BE2C (cell line): Measurements from ENCODE around the gene SH3GLB1.

Experiments
- DNase-seq: peaks from one replicate; pipeline ENCODE4 v3.0.0-alpha.2; 2020
- H3K27me3 ChIP-seq: fragments of 250-450 bp; sonication (Bioruptor Pico); 2 replicates; pipeline ENCODE4 v1.5.1; 2020; ENCODE audit warnings: mild to moderate bottlenecking
- H3K36me3 ChIP-seq: fragments of 250-450 bp; sonication (Bioruptor Pico); 2 replicates; pipeline ENCODE4 v1.5.1; 2020; ENCODE audit warnings: mild to moderate bottlenecking
- H3K4me1 ChIP-seq: fragments of 250-450 bp; sonication (Bioruptor Pico); 2 replicates; pipeline ENCODE4 v1.5.1; 2020
- H3K4me3 ChIP-seq: 2 replicates; pipeline ENCODE4 v1.5.1; 2011; ENCODE audit warnings: low read depth, low read length
- H3K9me3 ChIP-seq: fragments of 250-450 bp; sonication (Bioruptor Pico); 2 replicates; pipeline ENCODE4 v1.5.1; 2020
- TF ChIP-seq, protein P1 (sequence below): IDR thresholded peaks from 2 replicates; pipeline ENCODE4 v1.5.1; 2012; ENCODE audit warnings: mild to moderate bottlenecking, low read depth, low read length

The SH3GLB1 gene

DNA sequence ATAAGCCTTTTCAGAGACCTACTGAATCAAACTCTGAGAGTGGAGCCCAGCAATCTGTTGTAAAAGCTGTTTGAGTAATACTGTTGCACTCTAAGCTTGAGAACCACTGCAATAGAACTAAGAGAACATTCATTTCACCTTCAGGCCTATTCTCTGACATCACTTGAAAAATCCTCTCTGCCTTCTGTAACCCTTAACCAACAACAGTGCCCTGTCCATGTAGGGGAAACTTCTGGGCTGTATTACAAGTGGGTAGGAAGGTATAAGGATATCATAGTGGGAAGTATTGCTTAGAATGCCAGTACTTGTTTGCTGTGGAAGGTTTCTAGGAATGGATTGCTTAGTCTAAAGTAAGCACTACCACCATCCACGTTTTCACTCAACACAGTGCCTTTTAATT is 42.9 kb downstream of the SH3GLB1 start:
- TF ChIP-seq, protein P1, sequence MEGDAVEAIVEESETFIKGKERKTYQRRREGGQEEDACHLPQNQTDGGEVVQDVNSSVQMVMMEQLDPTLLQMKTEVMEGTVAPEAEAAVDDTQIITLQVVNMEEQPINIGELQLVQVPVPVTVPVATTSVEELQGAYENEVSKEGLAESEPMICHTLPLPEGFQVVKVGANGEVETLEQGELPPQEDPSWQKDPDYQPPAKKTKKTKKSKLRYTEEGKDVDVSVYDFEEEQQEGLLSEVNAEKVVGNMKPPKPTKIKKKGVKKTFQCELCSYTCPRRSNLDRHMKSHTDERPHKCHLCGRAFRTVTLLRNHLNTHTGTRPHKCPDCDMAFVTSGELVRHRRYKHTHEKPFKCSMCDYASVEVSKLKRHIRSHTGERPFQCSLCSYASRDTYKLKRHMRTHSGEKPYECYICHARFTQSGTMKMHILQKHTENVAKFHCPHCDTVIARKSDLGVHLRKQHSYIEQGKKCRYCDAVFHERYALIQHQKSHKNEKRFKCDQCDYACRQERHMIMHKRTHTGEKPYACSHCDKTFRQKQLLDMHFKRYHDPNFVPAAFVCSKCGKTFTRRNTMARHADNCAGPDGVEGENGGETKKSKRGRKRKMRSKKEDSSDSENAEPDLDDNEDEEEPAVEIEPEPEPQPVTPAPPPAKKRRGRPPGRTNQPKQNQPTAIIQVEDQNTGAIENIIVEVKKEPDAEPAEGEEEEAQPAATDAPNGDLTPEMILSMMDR = no peak
- Histone ChIP-seq H3K4me1 (no peaks in the 10 kb centered on the region), H3K36me3 (no peaks in the 10 kb centered on the region), H3K4me3 (no peak overlapping the region), H3K27me3 (no peaks in the 10 kb centered on the region), H3K9me3 (no peaks in the 10 kb centered on the region)
- DNase-seq = no peak

DNA sequence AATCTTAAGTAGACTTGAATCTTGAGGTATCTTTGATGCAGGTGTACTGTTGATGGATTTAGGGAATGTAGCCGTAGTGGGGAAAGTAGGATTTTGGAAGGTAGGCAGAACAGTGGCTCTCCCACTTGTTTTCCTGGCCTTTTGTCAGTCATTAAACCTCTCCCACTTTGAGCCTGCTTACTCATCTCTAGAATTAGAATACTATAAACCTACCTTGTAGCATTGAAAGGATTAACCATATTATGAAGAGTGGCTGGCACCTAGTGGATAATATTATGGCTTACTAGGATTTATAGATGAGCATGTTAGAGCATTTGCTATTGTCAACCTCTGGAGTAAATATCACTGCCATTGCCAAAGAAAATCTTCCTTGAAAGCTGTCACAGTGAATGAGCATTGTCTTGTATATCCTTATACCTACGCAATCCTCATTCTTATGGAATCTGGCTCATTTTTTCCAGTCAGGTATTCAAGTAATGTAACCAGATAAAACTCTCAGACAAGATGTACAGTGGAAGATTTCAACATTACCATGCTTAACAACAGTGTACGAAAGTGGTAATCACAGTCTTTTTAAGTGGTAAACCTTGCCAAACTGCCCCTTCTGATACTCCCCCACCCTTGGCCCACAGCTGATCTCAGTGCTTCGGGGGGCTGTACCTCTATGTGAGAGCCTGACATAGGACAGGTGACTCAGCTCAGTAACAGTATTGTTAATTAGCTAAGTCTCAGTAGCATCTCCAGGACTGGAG is 44.4 kb downstream of the SH3GLB1 start:
- H3K9me3 ChIP-seq = no peaks in the 10 kb centered on the region
- H3K36me3 ChIP-seq = no peaks in the 10 kb centered on the region
- no peak for DNase-seq
- no peaks in the 10 kb centered on the region for H3K27me3 ChIP-seq
- no peak overlapping the region for H3K4me3 ChIP-seq
- TF ChIP-seq, protein P1 = no peak
- no peaks in the 10 kb centered on the region for H3K4me1 ChIP-seq

GRCh38 chr1:86750076-86750475 is 45.7 kb downstream of the SH3GLB1 start:
- Histone ChIP-seq H3K27me3 (no peaks in the 10 kb centered on the region), H3K9me3 (no peaks in the 10 kb centered on the region), H3K4me1 (no peaks in the 10 kb centered on the region), H3K36me3 (no peaks in the 10 kb centered on the region), H3K4me3 (no peak overlapping the region)
- TF ChIP-seq, protein P1 = no peak
- DNase-seq = no peak

DNA sequence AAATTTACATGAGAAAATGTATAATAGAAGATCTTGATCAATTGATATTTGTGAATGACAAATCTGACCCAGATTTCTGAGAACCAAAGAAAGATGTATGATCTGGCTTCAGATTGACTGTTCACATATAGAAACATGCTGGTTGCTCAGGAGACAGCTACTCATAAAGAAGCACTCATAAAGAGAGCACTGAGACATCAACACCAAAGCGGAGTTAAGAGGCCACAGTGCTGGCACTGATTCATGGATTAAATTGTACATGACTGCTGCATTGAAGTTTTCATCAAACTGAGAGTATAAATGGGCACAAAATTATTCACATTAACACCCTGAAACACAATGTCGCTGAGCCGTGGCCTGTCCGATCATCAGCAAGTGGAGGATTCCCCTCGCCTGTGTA is 46.2 kb downstream of the SH3GLB1 start:
- no peak for DNase-seq
- Histone ChIP-seq H3K4me1 (no peaks in the 10 kb centered on the region), H3K9me3 (no peaks in the 10 kb centered on the region), H3K36me3 (no peaks in the 10 kb centered on the region), H3K27me3 (no peaks in the 10 kb centered on the region), H3K4me3 (no peak overlapping the region)
- TF ChIP-seq, protein P1 = no peak

DNA sequence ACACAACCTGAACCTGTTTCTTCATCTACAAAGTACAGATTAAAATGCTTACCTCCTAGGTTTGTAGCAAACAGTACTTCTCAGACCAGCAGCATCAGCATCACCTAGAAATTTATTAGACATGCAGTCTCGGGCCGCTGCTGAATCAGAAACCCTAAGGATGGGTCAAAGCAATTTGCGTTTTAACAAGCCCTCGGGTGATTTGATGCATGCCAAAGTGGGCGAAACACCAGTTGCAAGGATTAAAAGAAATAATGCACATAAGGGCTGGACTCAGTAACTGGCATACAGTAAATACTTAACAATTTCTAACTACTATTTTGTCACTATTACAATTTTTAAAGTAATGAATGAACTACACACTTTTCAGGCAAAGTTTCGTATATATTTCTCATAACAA is 47.5 kb downstream of the SH3GLB1 start:
- DNase-seq = no peak
- TF ChIP-seq, protein P1 = no peak
- H3K36me3 ChIP-seq = no peaks in the 10 kb centered on the region
- no peak overlapping the region for H3K4me3 ChIP-seq
- H3K4me1 ChIP-seq = no peaks in the 10 kb centered on the region
- no peaks in the 10 kb centered on the region for H3K27me3 ChIP-seq
- no peaks in the 10 kb centered on the region for H3K9me3 ChIP-seq

DNA sequence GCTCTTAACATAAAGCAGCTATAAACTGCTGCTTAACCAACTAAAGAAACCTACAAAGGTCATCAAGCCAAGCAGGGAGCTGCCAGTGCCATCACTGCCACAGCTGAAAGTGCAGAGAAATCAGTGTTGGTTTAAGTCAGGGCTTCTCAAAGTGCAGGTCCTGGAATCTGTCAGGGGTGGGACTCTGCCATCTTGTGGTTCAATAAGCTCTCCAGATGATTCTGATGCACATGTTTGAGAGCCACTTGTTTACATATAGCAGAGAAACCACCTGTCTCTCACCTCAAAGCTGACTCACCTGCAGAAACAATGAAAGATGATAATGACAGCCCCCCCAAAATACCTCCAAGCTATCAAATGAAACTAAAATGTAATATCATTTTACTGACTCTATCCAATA is 49.3 kb downstream of the SH3GLB1 start:
- Histone ChIP-seq H3K36me3 (no peaks in the 10 kb centered on the region), H3K4me1 (no peaks in the 10 kb centered on the region), H3K9me3 (no peaks in the 10 kb centered on the region), H3K27me3 (no peaks in the 10 kb centered on the region), H3K4me3 (no peak overlapping the region)
- no peak for DNase-seq
- TF ChIP-seq, protein P1 = peak; percentile 40
